OCI-LY7 (cell line): ENCODE measurements around the gene KIAA1958.

ENCODE experiments used
- EZH2phosphoT487 ChIP-seq: fragments of 200-600 bp; sonication (generic); IDR thresholded peaks from 2 replicates; pipeline ENCODE4 v1.6.1; 2018; ENCODE audit warnings: low read depth, borderline replicate concordance, mild to moderate bottlenecking, mixed run types, antibody characterized with exemption, low read length, moderate library complexity, mixed read lengths
- TF ChIP-seq, protein P1 (sequence below): fragments of 200-600 bp; sonication (generic); conservative IDR thresholded peaks from 2 replicates; pipeline ENCODE4 v1.5.1; 2014; ENCODE audit warnings: mild to moderate bottlenecking, antibody characterized with exemption, low read length, moderate library complexity, mixed read lengths

DNA sequence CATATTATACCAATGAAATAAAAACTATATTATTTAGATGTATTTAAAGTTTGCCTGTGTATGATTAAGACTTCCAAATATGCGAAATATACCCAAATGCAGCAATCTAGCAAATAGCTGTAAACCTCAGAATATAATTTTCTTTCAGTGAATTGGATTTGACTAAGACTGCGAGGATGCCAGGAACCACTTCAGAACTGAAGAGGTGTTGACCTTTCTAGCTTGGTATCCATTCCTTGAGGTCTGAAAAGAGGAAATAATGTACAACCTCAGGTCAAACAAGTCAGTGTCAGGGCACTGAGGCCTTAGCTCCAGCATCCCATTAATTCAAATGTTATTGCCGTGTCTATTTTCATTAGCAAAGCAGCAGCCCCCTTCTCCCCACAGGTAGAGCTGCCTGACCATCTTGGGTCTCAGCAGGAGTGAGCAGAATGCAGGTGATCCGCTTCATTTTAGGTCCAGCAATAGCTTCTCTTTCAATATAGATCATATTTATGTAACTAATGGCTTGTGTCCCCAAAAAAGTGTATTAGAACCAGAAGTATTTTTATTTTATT is 100.0 kb downstream of the KIAA1958 start:
- TF ChIP-seq, protein P1, sequence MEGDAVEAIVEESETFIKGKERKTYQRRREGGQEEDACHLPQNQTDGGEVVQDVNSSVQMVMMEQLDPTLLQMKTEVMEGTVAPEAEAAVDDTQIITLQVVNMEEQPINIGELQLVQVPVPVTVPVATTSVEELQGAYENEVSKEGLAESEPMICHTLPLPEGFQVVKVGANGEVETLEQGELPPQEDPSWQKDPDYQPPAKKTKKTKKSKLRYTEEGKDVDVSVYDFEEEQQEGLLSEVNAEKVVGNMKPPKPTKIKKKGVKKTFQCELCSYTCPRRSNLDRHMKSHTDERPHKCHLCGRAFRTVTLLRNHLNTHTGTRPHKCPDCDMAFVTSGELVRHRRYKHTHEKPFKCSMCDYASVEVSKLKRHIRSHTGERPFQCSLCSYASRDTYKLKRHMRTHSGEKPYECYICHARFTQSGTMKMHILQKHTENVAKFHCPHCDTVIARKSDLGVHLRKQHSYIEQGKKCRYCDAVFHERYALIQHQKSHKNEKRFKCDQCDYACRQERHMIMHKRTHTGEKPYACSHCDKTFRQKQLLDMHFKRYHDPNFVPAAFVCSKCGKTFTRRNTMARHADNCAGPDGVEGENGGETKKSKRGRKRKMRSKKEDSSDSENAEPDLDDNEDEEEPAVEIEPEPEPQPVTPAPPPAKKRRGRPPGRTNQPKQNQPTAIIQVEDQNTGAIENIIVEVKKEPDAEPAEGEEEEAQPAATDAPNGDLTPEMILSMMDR, result no peak
- TF ChIP-seq EZH2phosphoT487, result no peak
